ENCODE measurements around the gene GUCA1A.
A peak's percentile ranks its signal among the peaks of the same experiment; 100 is the strongest.
"Not testable (repeated sequence)": the region's sequence is repeated elsewhere in the genome, so short reads cannot be mapped to it uniquely, and the experiment has no call there.

GUCA1A gene

GRCh38 chr6:42200035-42200434 is 26.9 kb downstream of the GUCA1A start:
- H3K9me3 ChIP-seq (ENCODE audit: control insufficient read depth, insufficient read depth, low read length): no peaks in the 10 kb centered on the region
- H3K27me3 ChIP-seq (ENCODE audit: control insufficient read depth, insufficient read depth, low read length): no peaks in the 10 kb centered on the region
- H3K4me3 ChIP-seq (ENCODE audit: low read depth, low read length): no peak overlapping the region
- no peak overlapping the region for H3K9ac ChIP-seq (ENCODE audit: low read depth, low read length)
- peaks cover 3% of the 10 kb centered on the region for H3K36me3 ChIP-seq (ENCODE audit: control insufficient read depth, insufficient read depth, low read length)
- no peaks in the 10 kb centered on the region for H3K4me1 ChIP-seq (ENCODE audit: control insufficient read depth, insufficient read depth, low read length)

GRCh38 chr6:42201382-42201781 is 28.2 kb downstream of the GUCA1A start:
- Histone ChIP-seq H3K36me3 (ENCODE audit: control insufficient read depth, insufficient read depth, low read length) (peaks cover 3% of the 10 kb centered on the region), H3K4me3 (ENCODE audit: low read depth, low read length) (no peak overlapping the region), H3K9ac (ENCODE audit: low read depth, low read length) (no peak overlapping the region), H3K27me3 (ENCODE audit: control insufficient read depth, insufficient read depth, low read length) (no peaks in the 10 kb centered on the region), H3K4me1 (ENCODE audit: control insufficient read depth, insufficient read depth, low read length) (no peaks in the 10 kb centered on the region), H3K9me3 (ENCODE audit: control insufficient read depth, insufficient read depth, low read length) (no peaks in the 10 kb centered on the region)

GRCh38 chr6:42202131-42202915 is 29.2 kb downstream of the GUCA1A start:
- not testable (repeated sequence) for H3K27me3 ChIP-seq (ENCODE audit: control insufficient read depth, insufficient read depth, low read length); H3K9ac ChIP-seq (ENCODE audit: low read depth, low read length); H3K4me1 ChIP-seq (ENCODE audit: control insufficient read depth, insufficient read depth, low read length); H3K36me3 ChIP-seq (ENCODE audit: control insufficient read depth, insufficient read depth, low read length); H3K9me3 ChIP-seq (ENCODE audit: control insufficient read depth, insufficient read depth, low read length); H3K4me3 ChIP-seq (ENCODE audit: low read depth, low read length)

- Histone ChIP-seq H3K9ac (ENCODE audit: low read depth, low read length) (no peak overlapping the region), H3K9me3 (ENCODE audit: control insufficient read depth, insufficient read depth, low read length) (no peaks in the 10 kb centered on the region), H3K36me3 (ENCODE audit: control insufficient read depth, insufficient read depth, low read length) (peaks cover 3% of the 10 kb centered on the region), H3K4me1 (ENCODE audit: control insufficient read depth, insufficient read depth, low read length) (no peaks in the 10 kb centered on the region), H3K27me3 (ENCODE audit: control insufficient read depth, insufficient read depth, low read length) (no peaks in the 10 kb centered on the region), H3K4me3 (ENCODE audit: low read depth, low read length) (no peak overlapping the region)
Observed at GRCh38 chr6:42203183-42203582, 30.0 kb downstream of the GUCA1A start.

GRCh38 chr6:42204768-42205282 is 31.7 kb downstream of the GUCA1A start:
- Histone ChIP-seq H3K36me3 (ENCODE audit: control insufficient read depth, insufficient read depth, low read length) (peaks cover 3% of the 10 kb centered on the region), H3K9ac (ENCODE audit: low read depth, low read length) (no peak overlapping the region), H3K4me3 (ENCODE audit: low read depth, low read length) (no peak overlapping the region), H3K27me3 (ENCODE audit: control insufficient read depth, insufficient read depth, low read length) (no peaks in the 10 kb centered on the region), H3K4me1 (ENCODE audit: control insufficient read depth, insufficient read depth, low read length) (no peaks in the 10 kb centered on the region), H3K9me3 (ENCODE audit: control insufficient read depth, insufficient read depth, low read length) (no peaks in the 10 kb centered on the region)

GRCh38 chr6:42207559-42207958 is 34.4 kb downstream of the GUCA1A start:
- H3K36me3 ChIP-seq (ENCODE audit: control insufficient read depth, insufficient read depth, low read length): peaks cover 13% of the 10 kb centered on the region

GRCh38 chr6:42210551-42210950 is 37.4 kb downstream of the GUCA1A start:
- Histone ChIP-seq H3K27me3 (ENCODE audit: control insufficient read depth, insufficient read depth, low read length) (no peaks in the 10 kb centered on the region), H3K9me3 (ENCODE audit: control insufficient read depth, insufficient read depth, low read length) (no peaks in the 10 kb centered on the region), H3K4me3 (ENCODE audit: low read depth, low read length) (no peak overlapping the region), H3K9ac (ENCODE audit: low read depth, low read length) (no peak overlapping the region), H3K36me3 (ENCODE audit: control insufficient read depth, insufficient read depth, low read length) (peaks cover 9% of the 10 kb centered on the region), H3K4me1 (ENCODE audit: control insufficient read depth, insufficient read depth, low read length) (no peaks in the 10 kb centered on the region)

More at GRCh38 chr6:42207559-42207958, 34.4 kb downstream of the GUCA1A start:
- H3K9ac ChIP-seq (ENCODE audit: low read depth, low read length); H3K27me3 ChIP-seq (ENCODE audit: control insufficient read depth, insufficient read depth, low read length); H3K4me1 ChIP-seq (ENCODE audit: control insufficient read depth, insufficient read depth, low read length); H3K9me3 ChIP-seq (ENCODE audit: control insufficient read depth, insufficient read depth, low read length); H3K4me3 ChIP-seq (ENCODE audit: low read depth, low read length): not testable (repeated sequence)

GRCh38 chr6:42211726-42212125 is 38.6 kb downstream of the GUCA1A start:
- Histone ChIP-seq H3K4me3 (ENCODE audit: low read depth, low read length) (no peak overlapping the region), H3K9me3 (ENCODE audit: control insufficient read depth, insufficient read depth, low read length) (no peaks in the 10 kb centered on the region), H3K27me3 (ENCODE audit: control insufficient read depth, insufficient read depth, low read length) (no peaks in the 10 kb centered on the region), H3K4me1 (ENCODE audit: control insufficient read depth, insufficient read depth, low read length) (no peaks in the 10 kb centered on the region), H3K36me3 (ENCODE audit: control insufficient read depth, insufficient read depth, low read length) (peaks cover 9% of the 10 kb centered on the region), H3K9ac (ENCODE audit: low read depth, low read length) (no peak overlapping the region)

- H3K9me3 ChIP-seq (ENCODE audit: control insufficient read depth, insufficient read depth, low read length): no peaks in the 10 kb centered on the region
- H3K27me3 ChIP-seq (ENCODE audit: control insufficient read depth, insufficient read depth, low read length): no peaks in the 10 kb centered on the region
- peaks cover 9% of the 10 kb centered on the region for H3K36me3 ChIP-seq (ENCODE audit: control insufficient read depth, insufficient read depth, low read length)
- H3K9ac ChIP-seq (ENCODE audit: low read depth, low read length): no peak overlapping the region
- no peak overlapping the region for H3K4me3 ChIP-seq (ENCODE audit: low read depth, low read length)
- no peaks in the 10 kb centered on the region for H3K4me1 ChIP-seq (ENCODE audit: control insufficient read depth, insufficient read depth, low read length)
Observed at GRCh38 chr6:42212442-42212841, 39.3 kb downstream of the GUCA1A start.

- not testable (repeated sequence) for H3K36me3 ChIP-seq (ENCODE audit: control insufficient read depth, insufficient read depth, low read length); H3K27me3 ChIP-seq (ENCODE audit: control insufficient read depth, insufficient read depth, low read length); H3K9me3 ChIP-seq (ENCODE audit: control insufficient read depth, insufficient read depth, low read length); H3K4me1 ChIP-seq (ENCODE audit: control insufficient read depth, insufficient read depth, low read length); H3K9ac ChIP-seq (ENCODE audit: low read depth, low read length)
- peak overlapping the region; percentile 73 for H3K4me3 ChIP-seq (ENCODE audit: low read depth, low read length)
Observed at GRCh38 chr6:42216495-42216894, 43.3 kb downstream of the GUCA1A start.

GRCh38 chr6:42217157-42217518 is 44.0 kb downstream of the GUCA1A start:
- H3K9ac ChIP-seq (ENCODE audit: low read depth, low read length): peak overlapping the region; percentile 91
- H3K27me3 ChIP-seq (ENCODE audit: control insufficient read depth, insufficient read depth, low read length): no peaks in the 10 kb centered on the region
- peak overlapping the region; percentile 73 for H3K4me3 ChIP-seq (ENCODE audit: low read depth, low read length)
- no peaks in the 10 kb centered on the region for H3K4me1 ChIP-seq (ENCODE audit: control insufficient read depth, insufficient read depth, low read length)
- no peaks in the 10 kb centered on the region for H3K9me3 ChIP-seq (ENCODE audit: control insufficient read depth, insufficient read depth, low read length)
- no peaks in the 10 kb centered on the region for H3K36me3 ChIP-seq (ENCODE audit: control insufficient read depth, insufficient read depth, low read length)

GRCh38 chr6:42217519-42218367 is 44.6 kb downstream of the GUCA1A start, which contains the start of gene MRPS10:
TSS of gene MRPS10 (minus strand) at chr6:42217861. CDS start at chr6:42217849, 12 bp downstream.
- no peaks in the 10 kb centered on the region for H3K27me3 ChIP-seq (ENCODE audit: control insufficient read depth, insufficient read depth, low read length)
- no peaks in the 10 kb centered on the region for H3K4me1 ChIP-seq (ENCODE audit: control insufficient read depth, insufficient read depth, low read length)
- peak within 1 kb of the TSS; percentile 91 for H3K9ac ChIP-seq (ENCODE audit: low read depth, low read length)
- no peaks in the 10 kb centered on the region for H3K36me3 ChIP-seq (ENCODE audit: control insufficient read depth, insufficient read depth, low read length)
- H3K9me3 ChIP-seq (ENCODE audit: control insufficient read depth, insufficient read depth, low read length): no peaks in the 10 kb centered on the region
- H3K4me3 ChIP-seq (ENCODE audit: low read depth, low read length): peak within 1 kb of the TSS; percentile 73

All from iPS-15b (cell line).